Activated T-cell treated with anti-CD3 and anti-CD28 coated beads for 48 hours (primary cell): ENCODE results near the gene OVAAL.
"Not testable (repeated sequence)": the region's sequence is repeated elsewhere in the genome, so short reads cannot be mapped to it uniquely, and the experiment has no call there.

Experiments
- DNase-seq: peaks from one replicate; pipeline ENCODE4 v3.0.0-alpha.2; 2020; ENCODE audit warnings: low read depth

OVAAL gene

DNA sequence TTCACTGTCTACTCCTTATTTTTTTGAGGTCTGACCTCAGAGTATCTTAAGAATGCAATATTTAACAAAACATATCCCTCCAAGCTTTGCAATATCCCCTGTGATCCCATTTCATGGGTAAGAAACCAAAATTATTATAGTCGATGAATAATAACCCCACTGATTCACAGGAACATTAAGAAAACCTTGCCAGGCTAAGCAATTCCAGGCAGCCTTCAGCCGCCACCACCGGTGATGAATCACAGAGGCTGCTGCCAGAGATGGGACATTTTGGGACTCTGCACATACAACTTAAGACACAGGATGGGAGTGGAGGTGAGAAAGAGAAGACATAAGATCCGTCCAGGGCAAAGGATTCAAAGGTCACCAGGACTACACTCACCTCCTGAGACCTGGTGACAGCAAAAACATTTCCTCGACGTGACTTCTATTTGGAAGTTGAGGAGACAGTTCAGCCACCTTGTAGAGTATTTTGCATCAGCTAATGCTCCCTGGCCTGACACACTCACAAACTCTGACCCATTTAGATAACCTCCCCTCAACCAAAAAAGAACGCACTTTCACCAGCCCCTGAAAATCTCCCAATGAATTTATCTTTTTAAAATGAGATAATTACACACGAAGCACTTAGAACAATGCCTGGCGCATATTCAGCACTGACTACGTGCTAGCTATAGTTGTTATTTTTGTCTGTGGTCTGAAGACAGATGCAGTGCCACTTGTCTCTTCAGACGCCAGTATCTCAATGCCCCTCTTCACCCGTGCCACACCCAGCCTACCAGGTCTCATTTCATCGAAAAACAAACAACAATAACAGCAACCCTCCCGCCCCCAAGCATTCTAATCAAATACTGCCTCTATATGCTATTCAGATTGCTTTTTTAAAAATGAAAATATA lies 17.8 kb upstream of the OVAAL start:
- no peak for DNase-seq

GRCh38 chr1:180542113-180542837 lies 16.5 kb upstream of the OVAAL start:
- DNase-seq: no peak

DNA sequence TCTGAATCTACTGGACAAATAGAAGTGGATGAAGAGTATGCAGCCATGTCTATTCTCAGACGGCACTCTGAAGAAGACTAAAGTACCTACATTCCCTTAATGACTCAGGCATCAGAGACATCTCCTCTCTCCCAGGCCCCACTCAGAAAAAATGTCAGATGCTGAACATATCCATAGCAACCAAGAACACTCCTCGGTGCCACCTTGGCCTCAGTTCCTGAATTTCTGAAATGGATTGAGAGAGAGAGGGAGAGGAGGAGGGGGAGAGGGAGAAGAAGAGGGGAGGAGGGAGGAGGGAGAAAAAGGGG lies 16.0 kb upstream of the OVAAL start:
- no peak for DNase-seq

GRCh38 chr1:180544050-180544449 lies 14.7 kb upstream of the OVAAL start:
- DNase-seq: no peak

GRCh38 chr1:180545991-180546390 lies 12.8 kb upstream of the OVAAL start:
- no peak for DNase-seq

DNA sequence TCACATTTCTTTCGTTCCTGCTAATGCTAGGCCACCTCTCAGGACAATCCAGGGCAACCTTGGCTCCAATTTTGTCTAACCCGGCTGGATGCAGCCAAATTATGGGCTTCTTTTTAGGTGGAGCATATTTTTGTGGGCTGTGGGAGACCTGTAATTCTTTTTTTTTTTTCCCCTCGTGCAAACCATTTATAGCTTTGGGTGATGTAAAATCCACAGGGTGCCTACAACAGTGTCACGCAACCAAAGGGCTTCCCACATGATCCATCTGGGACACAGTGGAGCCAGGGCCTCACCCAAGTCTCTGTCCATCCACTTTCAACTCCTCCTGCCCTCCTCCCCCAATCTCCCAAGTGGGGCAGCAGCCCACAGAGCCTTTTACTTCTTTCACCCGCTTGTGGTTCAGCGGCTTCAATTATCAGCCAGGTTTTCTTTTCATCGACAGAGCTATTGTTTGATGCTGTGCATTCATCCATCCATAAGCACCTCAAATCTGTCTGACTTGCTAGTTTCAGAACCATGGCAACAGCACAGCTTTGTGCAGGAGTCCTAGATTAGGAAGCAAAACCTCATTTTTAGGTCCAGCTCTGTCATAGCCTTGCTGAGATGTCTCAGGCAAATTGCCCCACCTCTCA lies 10.0 kb upstream of the OVAAL start:
- DNase-seq: no peak

DNA sequence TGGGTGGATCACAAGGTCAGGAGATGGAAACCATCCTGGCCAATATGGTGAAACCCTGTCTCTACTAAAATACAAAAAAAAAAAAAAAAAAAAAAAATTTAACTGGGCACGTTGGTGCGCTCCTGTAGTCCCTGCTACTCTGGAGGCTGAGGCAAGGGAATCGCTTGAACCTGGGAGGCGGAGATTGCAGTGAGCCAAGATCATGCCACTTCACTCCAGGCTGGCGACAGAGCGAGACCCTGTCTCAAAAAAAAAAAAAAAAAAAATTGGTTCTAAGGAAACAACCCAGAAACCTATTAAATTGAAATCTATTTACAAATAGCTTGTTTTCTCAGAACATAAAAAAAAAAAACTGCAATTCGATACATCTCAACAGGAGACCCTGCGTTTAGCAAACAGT lies 9.0 kb upstream of the OVAAL start:
- DNase-seq: not testable (repeated sequence)

DNA sequence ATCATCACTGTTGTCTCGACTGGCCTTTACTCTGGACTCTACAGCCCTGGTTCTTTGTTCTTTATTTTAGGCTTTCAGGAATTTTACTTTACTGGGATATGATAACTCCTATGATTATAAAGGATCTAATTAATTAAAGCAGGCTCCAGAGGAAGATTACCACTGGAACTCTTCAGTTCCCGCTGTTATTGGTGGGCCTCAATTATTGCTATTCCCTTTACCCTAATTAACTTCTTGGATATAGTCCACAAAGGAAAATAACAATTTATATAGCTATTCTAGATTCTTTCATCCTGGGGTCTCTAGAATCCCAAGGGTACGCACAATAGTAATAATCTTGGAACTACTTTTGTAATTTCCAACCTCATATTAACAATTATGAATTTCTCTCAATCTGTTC lies 8.5 kb upstream of the OVAAL start:
- DNase-seq: no peak

DNA sequence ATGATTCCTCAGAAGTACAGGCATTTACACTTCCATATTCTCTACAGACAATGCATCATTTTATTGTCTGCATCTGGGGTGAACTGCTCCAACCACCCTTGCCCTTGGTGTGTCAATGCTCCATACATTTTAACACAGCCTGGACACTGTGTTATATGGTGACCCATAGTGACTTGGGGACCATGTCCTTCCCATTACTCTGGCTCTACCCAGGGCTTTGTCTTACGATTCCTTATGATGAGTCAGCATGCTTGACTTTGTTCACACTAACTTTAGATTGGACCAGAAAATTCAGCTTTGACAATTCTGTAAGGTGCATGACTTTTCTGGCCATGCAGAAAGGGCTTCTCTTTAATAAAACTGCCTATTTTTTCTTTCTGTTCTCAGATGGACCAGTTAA lies 6.8 kb upstream of the OVAAL start:
- no peak for DNase-seq

GRCh38 chr1:180553046-180553445 lies 5.7 kb upstream of the OVAAL start:
- DNase-seq: not testable (repeated sequence)

GRCh38 chr1:180555411-180555810 lies 3.4 kb upstream of the OVAAL start:
- no peak for DNase-seq

DNA sequence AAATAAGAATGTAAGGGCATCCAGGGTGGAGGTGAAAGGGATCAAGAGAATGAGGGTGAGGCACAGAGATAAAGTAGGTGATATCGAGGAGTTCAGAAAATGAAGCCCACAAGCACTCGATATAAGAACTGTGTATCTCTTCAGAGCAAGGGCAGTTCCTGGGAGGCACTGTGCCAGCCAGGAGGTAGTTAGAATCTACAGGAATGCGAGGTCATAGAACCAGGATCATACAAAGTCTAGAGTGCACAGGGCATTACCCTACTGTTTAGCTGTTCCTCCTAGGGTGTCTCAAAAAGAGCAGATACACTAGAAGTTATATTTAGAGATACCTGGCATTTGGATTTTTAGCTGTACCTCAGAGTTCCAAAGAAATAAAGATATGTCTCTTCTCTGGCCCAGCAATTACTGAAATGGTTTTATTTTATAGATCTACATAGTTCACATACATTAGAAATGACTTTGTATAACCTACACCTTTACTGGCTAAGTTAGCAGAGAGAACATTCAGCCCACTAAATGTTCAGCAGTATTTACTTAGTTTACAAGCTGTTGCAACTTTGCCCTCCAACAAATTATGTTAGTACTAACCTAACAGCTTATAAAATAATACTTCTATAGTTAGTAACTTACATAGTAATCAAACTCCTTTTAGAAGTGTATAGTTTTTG lies 1.6 kb downstream of the OVAAL start:
- no peak for DNase-seq

GRCh38 chr1:180560868-180561600 lies 2.3 kb downstream of the OVAAL start:
- DNase-seq: no peak

- no peak for DNase-seq
Observed at GRCh38 chr1:180562640-180563025, 3.9 kb downstream of the OVAAL start.

DNA sequence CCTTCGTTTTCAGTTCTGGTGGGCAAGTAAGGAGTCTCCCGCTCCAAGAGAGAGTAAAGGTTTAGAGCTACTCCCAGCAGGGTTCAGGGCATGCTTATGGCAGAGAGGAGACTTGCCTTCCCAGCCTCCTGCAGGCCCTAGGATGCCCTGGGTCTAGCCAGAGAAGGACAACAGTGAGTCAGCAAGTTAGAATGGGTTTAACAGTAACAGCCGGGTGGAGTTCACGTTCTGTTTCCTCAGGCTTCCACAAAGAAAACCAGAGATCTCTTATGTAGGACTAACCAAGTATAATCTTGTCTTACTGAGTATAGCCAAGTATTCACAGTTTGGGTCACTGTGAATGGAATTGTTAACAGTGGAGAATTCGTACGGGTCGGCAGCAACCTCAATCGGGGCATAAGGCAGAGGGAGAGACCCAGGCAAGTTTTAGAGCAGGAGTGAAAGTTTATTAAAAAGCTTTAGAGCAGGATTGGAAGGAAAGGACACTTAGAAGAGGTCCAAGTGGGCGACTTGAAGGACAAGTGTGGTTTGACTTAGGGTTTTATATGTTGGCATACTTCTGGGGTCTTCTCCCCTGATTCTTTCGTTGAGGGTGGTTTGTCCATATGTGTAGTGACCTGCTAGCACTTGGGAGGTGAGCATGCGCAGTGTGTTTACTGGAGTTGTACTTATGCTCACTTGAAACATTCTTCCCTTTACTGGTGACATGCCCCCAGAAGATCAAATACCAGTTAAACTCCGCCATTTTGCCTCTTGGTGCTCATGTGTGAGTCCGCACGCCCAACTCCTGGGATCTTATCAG lies 4.5 kb downstream of the OVAAL start:
- no peak for DNase-seq

DNA sequence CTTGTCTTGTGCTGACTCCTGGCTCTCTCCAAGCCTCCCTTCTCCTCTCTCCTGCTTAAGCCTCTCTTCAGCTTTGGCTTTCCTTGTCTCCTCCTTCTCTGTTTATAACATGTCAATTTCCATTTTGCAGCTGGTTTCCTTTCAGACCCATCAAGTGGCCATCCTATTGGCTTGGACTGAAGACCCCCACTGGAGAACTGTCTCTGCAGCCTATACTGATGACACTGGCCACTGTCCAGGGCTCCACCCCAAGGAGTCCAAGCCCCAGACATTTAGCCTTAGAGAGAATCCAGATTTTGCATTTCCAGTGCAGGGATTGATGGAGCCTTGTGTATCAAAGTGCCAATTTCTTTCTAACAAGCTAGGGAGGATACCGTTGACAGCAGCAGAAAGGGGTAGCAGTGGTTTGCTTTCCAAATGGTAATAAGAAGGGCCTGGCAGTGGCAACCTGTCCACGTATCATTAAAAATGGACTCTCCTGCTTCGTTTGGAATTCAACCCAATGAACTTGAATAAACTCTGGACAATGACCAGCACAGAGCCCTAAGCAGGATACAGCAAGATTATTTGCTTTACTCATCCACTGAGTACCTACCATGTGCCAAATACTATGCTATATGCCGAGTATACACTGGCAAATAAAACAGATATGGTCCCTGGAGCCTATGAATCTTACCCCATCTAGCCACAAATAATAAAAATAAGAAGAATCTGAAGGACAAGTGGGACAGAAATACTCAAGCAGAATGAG lies 6.5 kb downstream of the OVAAL start:
- no peak for DNase-seq

GRCh38 chr1:180566026-180566425 lies 7.3 kb downstream of the OVAAL start:
- no peak for DNase-seq

- no peak for DNase-seq
Observed at GRCh38 chr1:180566495-180566894, 7.7 kb downstream of the OVAAL start.

- no peak for DNase-seq
Observed at GRCh38 chr1:180567654-180568053, 8.9 kb downstream of the OVAAL start.

GRCh38 chr1:180568184-180568583 lies 9.4 kb downstream of the OVAAL start:
- DNase-seq: no peak
